ENCODE results near the gene LEFTY2. TPM values are rescaled to one million over a fixed set of nuclear protein-coding genes. Genes with fewer than 3 reads are reported as not detected.

Gene LEFTY2
- total RNA-seq, 2 donors from 2014 or later: 0.99 to 8.0 TPM

DNA sequence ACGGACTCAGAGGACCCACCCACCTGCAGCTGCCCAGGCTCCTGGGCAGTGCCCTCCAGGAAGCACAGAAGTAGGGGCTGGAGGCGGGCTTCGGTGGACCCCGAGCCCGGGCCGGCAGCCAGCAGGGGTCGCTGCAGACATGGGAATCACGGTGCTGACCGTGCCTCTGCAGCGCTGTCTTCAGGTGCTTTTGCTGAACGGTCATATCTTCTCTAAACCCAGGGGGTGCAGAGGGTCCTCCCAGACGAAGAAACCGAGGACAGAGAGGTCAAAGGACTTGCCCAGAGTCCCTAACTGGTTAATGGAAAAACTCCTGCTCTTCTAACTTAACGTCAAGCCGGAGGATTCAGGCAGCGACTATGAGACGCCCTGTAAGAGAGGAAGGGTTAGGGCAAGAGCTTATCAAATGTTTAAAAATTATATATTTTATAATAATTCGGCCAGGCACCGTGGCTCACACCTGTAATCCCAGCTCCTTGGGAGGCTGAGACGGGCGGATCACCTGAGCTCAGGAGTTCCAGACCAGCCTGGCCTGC lies 21.5 kb upstream of the LEFTY2 start:
- ATAC-seq (peak; percentile 89), DNase-seq (peak; percentile 66 to 83 (median 71))
- Histone ChIP-seq H3K27ac (no peak overlapping the region), H3K4me1 (peaks cover 7% of the 10 kb centered on the region), H3K36me3 (replicated peaks in 1 of 2; ENCODE audit: insufficient read depth in 1 of 2, low read depth in 2 of 2) (no peaks in the 10 kb centered on the region), H3K4me3 (no peak overlapping the region), H3K27me3 (no peaks in the 10 kb centered on the region), H3K9me3 (no peaks in the 10 kb centered on the region)
- intact Hi-C loops (cut with DNase I): no loop called here
- TF ChIP-seq, protein P1, sequence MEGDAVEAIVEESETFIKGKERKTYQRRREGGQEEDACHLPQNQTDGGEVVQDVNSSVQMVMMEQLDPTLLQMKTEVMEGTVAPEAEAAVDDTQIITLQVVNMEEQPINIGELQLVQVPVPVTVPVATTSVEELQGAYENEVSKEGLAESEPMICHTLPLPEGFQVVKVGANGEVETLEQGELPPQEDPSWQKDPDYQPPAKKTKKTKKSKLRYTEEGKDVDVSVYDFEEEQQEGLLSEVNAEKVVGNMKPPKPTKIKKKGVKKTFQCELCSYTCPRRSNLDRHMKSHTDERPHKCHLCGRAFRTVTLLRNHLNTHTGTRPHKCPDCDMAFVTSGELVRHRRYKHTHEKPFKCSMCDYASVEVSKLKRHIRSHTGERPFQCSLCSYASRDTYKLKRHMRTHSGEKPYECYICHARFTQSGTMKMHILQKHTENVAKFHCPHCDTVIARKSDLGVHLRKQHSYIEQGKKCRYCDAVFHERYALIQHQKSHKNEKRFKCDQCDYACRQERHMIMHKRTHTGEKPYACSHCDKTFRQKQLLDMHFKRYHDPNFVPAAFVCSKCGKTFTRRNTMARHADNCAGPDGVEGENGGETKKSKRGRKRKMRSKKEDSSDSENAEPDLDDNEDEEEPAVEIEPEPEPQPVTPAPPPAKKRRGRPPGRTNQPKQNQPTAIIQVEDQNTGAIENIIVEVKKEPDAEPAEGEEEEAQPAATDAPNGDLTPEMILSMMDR (IDR thresholded peaks at IDR 0.05): peak; percentile 63 to 76 (median 64)
- no peak for TF ChIP-seq POLR2A (IDR thresholded peaks at IDR 0.05)
- 20 to 21% methylated on average over 18 to 21 of the region's 21 CpGs for WGBS, 2 donors

DNA sequence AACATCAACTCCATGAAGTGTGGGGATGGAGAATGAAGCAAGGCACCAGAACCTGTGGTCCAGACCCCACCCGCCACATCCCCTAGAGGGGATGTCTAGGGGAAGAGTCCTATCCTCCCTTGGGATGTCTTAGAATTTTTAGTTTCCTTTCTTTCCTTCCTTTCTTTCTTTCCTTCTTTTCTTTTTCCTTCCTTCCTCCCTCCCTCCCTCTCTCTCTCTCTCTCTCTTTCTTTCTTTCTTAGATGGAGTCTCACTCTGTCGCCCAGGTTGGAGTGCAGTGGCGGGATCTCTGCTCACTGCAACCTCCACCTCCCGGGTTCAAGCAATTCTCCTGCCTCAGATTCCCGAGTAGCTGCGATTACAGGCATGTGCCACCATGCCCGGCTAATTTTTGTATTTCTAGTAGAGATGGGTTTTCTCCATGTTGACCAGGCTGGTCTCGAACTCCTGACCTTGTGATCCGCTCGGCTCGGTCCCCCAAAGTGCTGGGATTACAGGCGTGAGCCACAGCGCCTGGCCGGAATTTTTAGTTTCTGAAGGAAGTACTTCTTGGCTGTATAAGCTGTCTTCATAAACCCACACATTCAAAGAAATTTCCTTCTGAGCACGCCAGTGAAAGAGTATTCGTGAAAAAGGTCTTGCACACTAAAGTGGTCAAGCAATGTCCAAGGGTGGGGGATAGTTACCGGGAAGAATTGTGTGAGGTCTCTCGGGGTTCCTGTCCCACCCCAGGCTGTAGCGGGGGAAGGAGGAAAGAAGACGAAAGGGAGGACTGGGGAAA lies 20.8 kb upstream of the LEFTY2 start:
- Histone ChIP-seq H3K27ac (no peak overlapping the region), H3K4me1 (peaks cover 7% of the 10 kb centered on the region), H3K4me3 (no peak overlapping the region), H3K27me3 (no peaks in the 10 kb centered on the region), H3K36me3 (replicated peaks in 1 of 2; ENCODE audit: insufficient read depth in 1 of 2, low read depth in 2 of 2) (no peaks in the 10 kb centered on the region), H3K9me3 (no peaks in the 10 kb centered on the region)
- TF ChIP-seq, protein P1 (IDR thresholded peaks at IDR 0.05): no peak
- TF ChIP-seq POLR2A (IDR thresholded peaks at IDR 0.05): no peak
- ATAC-seq: peak; percentile 21
- 54 to 56% methylated on average over 20 of the region's 20 CpGs for WGBS, 2 donors
- intact Hi-C loops (cut with DNase I): no loop called here
- no peak for DNase-seq

DNA sequence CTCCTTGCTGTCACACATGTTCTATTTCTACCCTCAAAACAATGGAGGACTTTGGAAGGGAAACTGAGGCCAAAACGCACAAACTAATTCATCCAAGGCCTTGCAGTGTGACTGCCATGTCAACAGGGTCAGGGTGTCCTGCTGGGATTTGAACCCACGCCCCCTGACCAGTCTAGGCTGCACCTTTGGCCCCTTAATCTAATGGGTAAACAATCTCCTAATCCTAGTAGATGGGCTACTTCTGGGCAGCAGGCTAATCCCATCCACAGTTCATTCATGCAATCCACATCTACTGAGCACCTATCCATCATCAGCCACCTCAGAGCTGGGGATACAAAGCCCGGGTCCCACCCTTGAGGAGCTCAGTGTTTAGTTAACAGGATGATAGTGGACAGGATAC lies 17.0 kb upstream of the LEFTY2 start:
- no peak for DNase-seq
- TF ChIP-seq POLR2A (IDR thresholded peaks at IDR 0.05): no peak
- TF ChIP-seq, protein P1 (IDR thresholded peaks at IDR 0.05): no peak
- 50 to 68% methylated on average over 1 to 3 of the region's 3 CpGs for WGBS, 2 donors

DNA sequence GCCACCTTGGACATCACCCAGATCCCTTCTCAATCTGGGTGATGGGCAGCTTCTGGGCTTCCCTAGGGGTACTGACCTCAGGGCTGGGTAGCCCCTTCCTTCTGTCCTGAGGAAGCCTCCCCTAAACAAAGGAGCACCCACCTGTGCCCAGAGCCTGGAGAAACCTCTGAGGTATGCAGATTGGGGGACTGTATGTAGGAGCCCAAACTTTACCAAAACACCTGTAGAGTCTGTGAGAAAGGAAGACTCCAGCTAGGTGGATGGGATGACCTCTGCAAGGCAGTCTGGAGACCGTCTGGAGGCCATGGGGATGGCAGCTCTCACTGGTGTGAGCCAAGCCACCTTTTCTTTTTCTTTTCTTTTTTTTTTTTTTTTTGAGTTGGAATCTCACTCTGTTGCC lies 13.7 kb upstream of the LEFTY2 start:
- Histone ChIP-seq H3K36me3 (replicated peaks in 1 of 2; ENCODE audit: insufficient read depth in 1 of 2, low read depth in 2 of 2) (no peaks in the 10 kb centered on the region), H3K4me1 (no peaks in the 10 kb centered on the region), H3K9me3 (no peaks in the 10 kb centered on the region), H3K27me3 (no peaks in the 10 kb centered on the region), H3K27ac (no peak overlapping the region), H3K4me3 (no peak overlapping the region)
- intact Hi-C loops (cut with DNase I): no loop called here
- no peak for ATAC-seq
- WGBS, 2 donors: 50 to 85% methylated on average over 1 of the region's 1 CpG
- DNase-seq: no peak
- no peak for TF ChIP-seq POLR2A (IDR thresholded peaks at IDR 0.05)
- TF ChIP-seq, protein P1 (IDR thresholded peaks at IDR 0.05): no peak

More for the DNA sequence above, 17.0 kb upstream of the LEFTY2 start:
- Histone ChIP-seq H3K36me3 (replicated peaks in 1 of 2; ENCODE audit: insufficient read depth in 1 of 2, low read depth in 2 of 2) (no peaks in the 10 kb centered on the region), H3K4me1 (peaks cover 7% of the 10 kb centered on the region), H3K27ac (no peak overlapping the region), H3K9me3 (no peaks in the 10 kb centered on the region), H3K27me3 (no peaks in the 10 kb centered on the region), H3K4me3 (no peak overlapping the region)
- no peak for ATAC-seq
- intact Hi-C loops (cut with DNase I): no loop called here
